Esophagus muscularis mucosa (tissue), 4 donors: Measurements from ENCODE around the gene FANCC. TPM values are rescaled to one million over a fixed set of nuclear protein-coding genes. Genes with fewer than 3 reads are reported as not detected.
"Not testable (repeated sequence)": the region's sequence is repeated elsewhere in the genome, so short reads cannot be mapped to it uniquely, and the experiment has no call there.

ENCODE experiments used
- DNase-seq: peaks from one replicate; pipeline ENCODE4 v3.0.0-alpha.2; 2017; ENCODE audit errors: extremely low spot score
- H3K27ac ChIP-seq, 4 donors: fragments of 200-600 bp; sonication (generic); replicated peaks in 1 of 4; 1 replicate in 3 of 4; 2 replicates in 1 of 4; pipeline ENCODE4 v1.5.1; 2016 to 2019; ENCODE audit warnings: mild to moderate bottlenecking in 1 of 4
- H3K27me3 ChIP-seq, 4 donors: fragments of 200-600 bp; sonication (generic); one replicate each; pipeline versions ENCODE4 v1.5.1 to v1.6.0; 2016 to 2019
- H3K36me3 ChIP-seq, 4 donors: fragments of 200-600 bp; sonication (generic); one replicate each; pipeline ENCODE4 v1.5.1; 2016 to 2019
- H3K4me1 ChIP-seq, 4 donors: fragments of 200-600 bp; sonication (generic); one replicate each; pipeline ENCODE4 v1.5.1; 2016 to 2019
- H3K4me3 ChIP-seq, 4 donors: fragments of 200-600 bp; sonication (generic); 1 replicate in 2 of 4; 2 replicates in 2 of 4; pipeline ENCODE4 v1.5.1; 2016 to 2019; ENCODE audit warnings: mild to moderate bottlenecking in 4 of 4, moderate library complexity in 1 of 4
- H3K9me3 ChIP-seq, 4 donors: fragments of 200-600 bp; sonication (generic); 1 replicate in 3 of 4; 2 replicates in 1 of 4; pipeline ENCODE4 v1.5.1; 2016 to 2019
- CTCF ChIP-seq, 3 experiments: fragments of 200-600 bp in 2 of 3; fragments of 450-650 bp in 1 of 3; sonication (generic) in 2 of 3; IDR thresholded peaks; one replicate each; pipeline ENCODE4 v1.5.1; 2017 to 2019; ENCODE audit warnings: antibody characterized with exemption in 3 of 3, mild to moderate bottlenecking in 2 of 3, moderate library complexity in 1 of 3
- EP300 ChIP-seq: sonication (generic); formaldehyde crosslinking; IDR thresholded peaks from one replicate; pipeline ENCODE4 v1.6.1; 2017; ENCODE audit warnings: antibody characterized with exemption
- POLR2A ChIP-seq: fragments of 450-650 bp; IDR thresholded peaks from one replicate; pipeline ENCODE4 v1.6.1; 2017; ENCODE audit warnings: antibody characterized with exemption, moderate library complexity, mild to moderate bottlenecking, low read depth
- POLR2AphosphoS5 ChIP-seq, 2 donors: sonication (generic); formaldehyde crosslinking; IDR thresholded peaks; one replicate each; pipeline ENCODE4 v1.6.1; 2017; ENCODE audit warnings: antibody characterized with exemption in 2 of 2
- WGBS: methylation state at CpG from one replicate; pipeline ENCODE4 v1.1.5; 2018; 5-methylcytosine and 5-hydroxymethylcytosine counted together
- intact Hi-C: fragments of 100-400 bp; cut with DNase I; formaldehyde crosslinking; loops from one replicate; pipeline ENCODE4 v1.15.1; 2023
- total RNA-seq, 4 donors: library from RNA; depleted of rRNA; stranded (reverse); fragments of >200 nt; gene quantifications; one replicate each; pipeline versions ENCODE4 v1.1.0 to v1.2.1, GENCODE V29; 2016

The FANCC gene
- total RNA-seq, 4 donors from 2014 or later: 5.3 to 9.5 (median 6.8) TPM

GRCh38 chr9:95277509-95277908, 40.0 kb downstream of the FANCC start:
- H3K4me3 ChIP-seq: no peak overlapping the region
- intact Hi-C loops: no loop called here
- no peak for DNase-seq
- H3K27me3 ChIP-seq: no peaks in the 10 kb centered on the region
- no peak overlapping the region for H3K27ac ChIP-seq
- TF ChIP-seq POLR2AphosphoS5 (IDR thresholded peaks at IDR 0.05) (no peak), POLR2A (no peak), CTCF (IDR thresholded peaks at IDR 0.05) (no peak), EP300 (no peak)
- H3K4me1 ChIP-seq: no peaks in the 10 kb centered on the region
- no peaks in the 10 kb centered on the region for H3K36me3 ChIP-seq
- H3K9me3 ChIP-seq: peaks cover 0 to 13% (median 9%) of the 10 kb centered on the region in 4 donors

- no peak for DNase-seq
- intact Hi-C loops: no loop called here
- WGBS: 95% methylated on average over 8 of the region's 8 CpGs
- Histone ChIP-seq H3K4me1 (no peaks in the 10 kb centered on the region), H3K4me3 (no peak overlapping the region), H3K9me3 (peaks cover 0 to 13% (median 8%) of the 10 kb centered on the region in 4 donors), H3K27ac (no peak overlapping the region), H3K27me3 (no peaks in the 10 kb centered on the region), H3K36me3 (no peaks in the 10 kb centered on the region)
- TF ChIP-seq POLR2A: no peak
- TF ChIP-seq POLR2AphosphoS5 (IDR thresholded peaks at IDR 0.05): no peak
- no peak for TF ChIP-seq CTCF (IDR thresholded peaks at IDR 0.05)
- no peak for TF ChIP-seq EP300
Observed at GRCh38 chr9:95276395-95276954, 41.0 kb downstream of the FANCC start.

- not testable (repeated sequence) for H3K9me3 ChIP-seq, DNase-seq
Observed at GRCh38 chr9:95274160-95274559, 43.3 kb downstream of the FANCC start.

GRCh38 chr9:95273369-95274022, 44.0 kb downstream of the FANCC start:
- Histone ChIP-seq H3K27ac (no peak overlapping the region), H3K4me3 (no peak overlapping the region), H3K4me1 (peaks cover 3 to 7% (median 6%) of the 10 kb centered on the region in 4 donors), H3K27me3 (no peaks in the 10 kb centered on the region), H3K36me3 (no peaks in the 10 kb centered on the region), H3K9me3 (no peaks in the 10 kb centered on the region)
- intact Hi-C loops: no loop called here
- TF ChIP-seq EP300: no peak
- no peak for TF ChIP-seq CTCF (IDR thresholded peaks at IDR 0.05)
- TF ChIP-seq POLR2AphosphoS5 (IDR thresholded peaks at IDR 0.05): no peak
- TF ChIP-seq POLR2A: no peak
- 87% methylated on average over 4 of the region's 4 CpGs for WGBS
- DNase-seq: no peak

More at GRCh38 chr9:95274160-95274559, 43.3 kb downstream of the FANCC start:
- WGBS: 93% methylated on average over 2 of the region's 2 CpGs
- H3K4me1 ChIP-seq, intact Hi-C loops, H3K4me3 ChIP-seq, H3K27ac ChIP-seq, H3K27me3 ChIP-seq, H3K36me3 ChIP-seq: not testable (repeated sequence)

- Histone ChIP-seq H3K36me3 (no peaks in the 10 kb centered on the region), H3K4me1 (peaks cover 3 to 13% (median 12%) of the 10 kb centered on the region in 4 donors), H3K27ac (no peak overlapping the region), H3K4me3 (no peak overlapping the region), H3K27me3 (no peaks in the 10 kb centered on the region), H3K9me3 (no peaks in the 10 kb centered on the region)
- TF ChIP-seq POLR2A: no peak
- no peak for TF ChIP-seq POLR2AphosphoS5 (IDR thresholded peaks at IDR 0.05)
- TF ChIP-seq CTCF (IDR thresholded peaks at IDR 0.05): no peak
- no peak for TF ChIP-seq EP300
- intact Hi-C loops: no loop called here
- WGBS: 96% methylated on average over 8 of the region's 8 CpGs
- DNase-seq: no peak
Observed at GRCh38 chr9:95272830-95273229, 44.7 kb downstream of the FANCC start.
